Measurements from ENCODE around the gene MAML3.

MAML3 gene

GRCh38 chr4:139901531-139902320 is 252.3 kb downstream of the MAML3 start:
- peak; percentile 57 for DNase-seq (ENCODE audit: low read depth)
- TF ChIP-seq, protein P1, sequence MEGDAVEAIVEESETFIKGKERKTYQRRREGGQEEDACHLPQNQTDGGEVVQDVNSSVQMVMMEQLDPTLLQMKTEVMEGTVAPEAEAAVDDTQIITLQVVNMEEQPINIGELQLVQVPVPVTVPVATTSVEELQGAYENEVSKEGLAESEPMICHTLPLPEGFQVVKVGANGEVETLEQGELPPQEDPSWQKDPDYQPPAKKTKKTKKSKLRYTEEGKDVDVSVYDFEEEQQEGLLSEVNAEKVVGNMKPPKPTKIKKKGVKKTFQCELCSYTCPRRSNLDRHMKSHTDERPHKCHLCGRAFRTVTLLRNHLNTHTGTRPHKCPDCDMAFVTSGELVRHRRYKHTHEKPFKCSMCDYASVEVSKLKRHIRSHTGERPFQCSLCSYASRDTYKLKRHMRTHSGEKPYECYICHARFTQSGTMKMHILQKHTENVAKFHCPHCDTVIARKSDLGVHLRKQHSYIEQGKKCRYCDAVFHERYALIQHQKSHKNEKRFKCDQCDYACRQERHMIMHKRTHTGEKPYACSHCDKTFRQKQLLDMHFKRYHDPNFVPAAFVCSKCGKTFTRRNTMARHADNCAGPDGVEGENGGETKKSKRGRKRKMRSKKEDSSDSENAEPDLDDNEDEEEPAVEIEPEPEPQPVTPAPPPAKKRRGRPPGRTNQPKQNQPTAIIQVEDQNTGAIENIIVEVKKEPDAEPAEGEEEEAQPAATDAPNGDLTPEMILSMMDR (conservative IDR thresholded peaks at IDR 0.05; ENCODE audit: low read depth, low read length), result no peak
- peak overlapping the region; percentile 47 for H3K4me3 ChIP-seq (ENCODE audit: low read depth, low read length)

- no peak for DNase-seq (ENCODE audit: low read depth)
- TF ChIP-seq, protein P1 (conservative IDR thresholded peaks at IDR 0.05; ENCODE audit: low read depth, low read length), result no peak
- H3K4me3 ChIP-seq (ENCODE audit: low read depth, low read length), result no peak overlapping the region
Measured at GRCh38 chr4:139900964-139901376, 253.0 kb downstream of the MAML3 start.

- H3K4me3 ChIP-seq (ENCODE audit: low read depth, low read length), result no peak overlapping the region
- no peak for DNase-seq (ENCODE audit: low read depth)
- TF ChIP-seq, protein P1 (conservative IDR thresholded peaks at IDR 0.05; ENCODE audit: low read depth, low read length), result no peak
Measured at GRCh38 chr4:139899346-139899745, 254.6 kb downstream of the MAML3 start.

DNA sequence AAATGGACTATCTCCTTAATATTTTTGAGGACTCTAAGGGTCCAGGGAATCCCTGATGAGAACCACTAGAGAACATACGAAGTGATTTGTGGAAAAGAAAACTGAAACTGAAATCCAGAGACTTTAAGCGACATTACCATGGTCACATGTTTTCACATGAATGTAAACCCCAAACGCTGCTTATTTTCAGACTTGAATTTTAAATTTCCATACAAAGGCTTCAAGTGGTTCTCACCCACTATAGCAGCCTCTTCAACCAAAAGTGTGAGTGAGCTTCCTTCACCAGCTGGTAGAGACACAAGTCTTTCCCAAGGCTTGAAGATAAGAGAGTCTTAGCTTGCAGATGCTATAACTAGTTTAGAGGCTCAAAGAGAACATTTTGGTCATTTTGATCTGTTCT is 255.7 kb downstream of the MAML3 start:
- TF ChIP-seq, protein P1 (conservative IDR thresholded peaks at IDR 0.05; ENCODE audit: low read depth, low read length), result no peak
- no peak for DNase-seq (ENCODE audit: low read depth)
- H3K4me3 ChIP-seq (ENCODE audit: low read depth, low read length), result no peak overlapping the region

DNA sequence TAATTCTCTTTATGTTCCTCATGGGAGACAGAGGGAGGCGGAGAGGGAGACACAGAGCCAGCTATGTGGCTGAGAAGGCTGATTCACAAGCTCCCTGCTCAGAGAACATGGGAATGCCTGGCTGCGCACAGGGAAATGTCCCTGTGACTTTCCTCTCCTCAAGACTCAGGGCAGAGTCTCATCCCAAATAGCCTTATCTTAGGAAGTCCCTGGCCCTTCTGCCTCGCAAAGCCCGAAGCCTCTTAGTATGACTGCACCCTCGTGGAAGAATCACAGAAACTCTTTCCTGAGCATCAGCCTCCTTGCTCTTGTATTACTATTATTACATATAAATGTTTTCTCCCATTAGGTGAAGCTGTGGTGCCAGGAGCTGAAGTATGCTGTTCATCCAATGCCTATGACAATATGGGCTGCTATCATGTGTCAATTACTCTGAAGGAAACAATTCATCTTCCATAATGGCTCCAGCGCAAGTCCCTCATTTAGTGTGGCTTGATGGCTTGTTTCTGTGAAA is 257.8 kb downstream of the MAML3 start:
- TF ChIP-seq, protein P1 (conservative IDR thresholded peaks at IDR 0.05; ENCODE audit: low read depth, low read length), result no peak
- no peak overlapping the region for H3K4me3 ChIP-seq (ENCODE audit: low read depth, low read length)
- DNase-seq (ENCODE audit: low read depth), result no peak

GRCh38 chr4:139893801-139894200 is 260.2 kb downstream of the MAML3 start:
- TF ChIP-seq, protein P1 (conservative IDR thresholded peaks at IDR 0.05; ENCODE audit: low read depth, low read length), result no peak
- H3K4me3 ChIP-seq (ENCODE audit: low read depth, low read length), result no peak overlapping the region
- DNase-seq (ENCODE audit: low read depth), result no peak
